GM18951 (cell line): ENCODE measurements around the gene HCFC1R1.

Experiments used
- POLR2A ChIP-seq: IDR thresholded peaks from 4 replicates; pipeline ENCODE4 v1.6.1; 2011; ENCODE audit warnings: mild to moderate bottlenecking; ENCODE audit not compliant: insufficient read length, insufficient read depth; ENCODE audit errors: extremely low read depth
- in situ Hi-C: fragments of 300-500 bp; cut with MboI; formaldehyde crosslinking; loops from one replicate; pipeline ENCODE4 v1.12.0; 2022; ENCODE audit warnings: low sequenced_read_pairs, mixed read lengths, inconsistent platforms; ENCODE audit not compliant: unreplicated experiment

Gene HCFC1R1

DNA sequence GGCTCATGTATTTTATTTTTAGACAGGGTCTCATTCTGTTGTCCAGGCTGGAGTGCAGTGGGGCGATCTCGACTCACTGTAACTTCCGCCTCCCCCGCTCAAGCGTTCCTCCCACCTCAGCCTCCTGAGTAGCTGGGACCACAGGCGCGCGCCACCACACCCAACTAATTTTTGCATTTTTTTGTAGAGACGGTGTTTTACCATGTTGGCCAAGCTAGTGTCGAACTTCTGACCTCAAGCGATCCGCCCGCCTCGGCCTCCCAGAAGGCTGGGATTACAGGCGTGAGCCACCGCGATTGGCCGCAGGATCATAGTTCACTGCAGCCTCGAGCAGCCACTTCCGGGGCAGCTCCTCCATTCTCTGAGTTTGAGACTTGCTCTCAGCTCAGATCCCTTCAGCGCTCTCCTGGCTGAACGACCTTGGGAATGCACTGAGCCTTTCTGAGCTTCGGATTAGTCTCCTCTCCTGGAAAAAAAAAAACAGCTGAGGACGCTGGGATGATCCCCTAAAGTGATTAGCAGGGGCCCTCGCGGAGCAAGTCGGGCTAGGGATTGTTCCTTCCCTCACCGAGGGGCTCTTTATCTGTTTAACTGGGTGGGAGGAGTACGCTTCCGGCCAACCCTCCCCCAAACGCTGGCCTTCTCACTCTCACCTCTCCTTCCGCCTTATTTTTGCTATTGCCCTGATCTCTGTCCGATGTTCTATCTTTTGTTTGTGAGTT is 42.4 kb downstream of the HCFC1R1 start:
- TF ChIP-seq POLR2A: no peak
- in situ Hi-C loops: no loop called here

DNA sequence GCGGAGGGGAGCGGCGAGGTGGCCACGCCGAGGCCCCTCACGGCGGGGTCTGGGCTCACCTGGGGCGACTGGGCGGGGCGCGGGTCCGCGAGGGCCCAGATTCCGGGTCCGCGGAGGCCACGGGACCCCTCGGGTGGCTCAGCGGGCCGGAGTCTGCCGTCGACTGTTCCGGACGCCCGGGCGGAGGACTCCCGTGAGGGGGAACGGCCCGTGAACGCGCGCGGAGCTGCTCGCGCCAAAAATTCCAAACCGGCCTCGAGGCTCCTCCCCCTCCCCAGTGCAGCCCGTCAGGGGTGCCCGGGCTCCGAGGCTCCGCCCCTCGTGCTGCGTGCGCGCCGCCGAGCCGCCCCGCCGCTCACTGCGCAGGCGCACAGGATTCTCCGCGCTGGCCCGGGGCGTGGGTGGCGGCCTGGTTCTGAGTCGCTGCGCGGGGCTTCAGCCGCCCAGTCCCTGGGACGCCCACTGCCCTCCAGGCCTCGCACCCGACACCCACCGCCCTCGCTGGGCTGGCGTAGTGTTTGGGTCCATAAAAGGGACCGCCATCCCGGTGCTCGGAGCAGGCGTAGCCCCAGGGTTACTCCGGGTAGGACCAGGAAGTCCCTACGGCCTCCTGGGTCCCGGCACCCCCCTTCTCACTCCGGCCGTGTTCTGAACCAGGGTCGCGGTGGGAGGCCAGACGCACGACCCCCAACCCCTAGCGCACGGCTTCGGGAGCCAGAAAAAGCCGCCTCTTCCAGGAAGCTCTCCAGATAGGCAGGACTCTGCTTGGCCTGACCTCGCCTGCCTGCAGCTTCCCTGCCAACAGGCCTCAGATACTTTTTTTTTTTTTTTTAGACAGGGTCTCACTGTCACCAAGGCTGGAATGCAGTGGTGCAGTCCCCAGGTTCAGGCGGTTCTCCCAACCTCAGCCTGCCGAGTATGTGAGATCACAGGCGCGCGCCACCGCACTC is 43.2 kb downstream of the HCFC1R1 start, which contains the start of gene PKMYT1:
PKMYT1 (minus strand) TSS at position 220 of the 950 bp plus-strand sequence. CDS start 789 bp downstream, outside the sequence.
- in situ Hi-C loops: no loop called here
- peak; percentile 98 for TF ChIP-seq POLR2A

DNA sequence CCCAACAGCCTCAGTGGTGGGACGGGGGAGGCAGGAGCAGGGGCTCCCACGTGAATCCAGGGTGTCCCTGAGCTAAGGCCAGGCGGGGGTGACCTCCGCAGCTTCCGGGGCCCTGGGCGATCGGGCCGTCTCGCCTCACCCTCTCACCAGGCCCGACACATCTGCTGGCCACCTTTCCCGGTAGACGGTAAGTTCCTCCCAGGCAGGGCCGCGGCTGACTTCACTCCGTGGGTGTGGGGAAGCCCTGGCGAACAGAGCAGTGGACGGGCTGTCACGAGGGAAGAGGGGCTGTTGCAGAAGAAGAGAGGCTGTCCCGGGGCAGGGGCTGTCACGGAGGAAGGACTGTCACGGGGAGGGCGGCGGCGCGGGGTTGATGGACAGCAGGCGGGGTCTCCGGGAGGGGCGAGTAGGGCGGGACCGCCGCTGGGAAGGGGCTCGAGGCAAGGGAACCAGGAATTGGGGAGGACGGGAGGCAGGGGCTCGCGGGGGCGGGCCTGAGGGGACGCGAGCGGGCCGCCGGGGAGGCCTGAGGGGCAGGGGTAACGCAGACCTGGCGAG is 44.0 kb downstream of the HCFC1R1 start:
- in situ Hi-C loops: no loop called here

DNA sequence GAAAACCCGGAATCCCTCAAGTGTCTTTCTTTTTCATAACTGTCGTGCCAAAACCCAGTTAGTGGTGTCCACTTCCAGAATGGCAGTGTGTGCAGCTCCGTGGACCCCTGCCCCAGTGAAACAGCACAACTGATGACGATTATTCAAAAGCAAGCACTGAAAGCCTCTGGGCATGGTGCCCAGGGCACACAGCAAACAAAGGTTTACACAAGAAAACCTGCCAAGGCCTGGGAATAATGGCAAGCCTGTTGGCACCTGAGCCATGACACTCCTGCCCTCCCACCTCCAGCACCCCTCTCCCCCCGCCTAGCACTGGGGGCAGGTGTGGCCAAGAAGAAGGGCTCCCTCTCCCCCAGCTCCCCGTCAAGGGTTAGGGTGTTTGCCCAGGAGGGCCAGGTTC is 46.3 kb downstream of the HCFC1R1 start:
- in situ Hi-C loops: no loop called here
- no peak for TF ChIP-seq POLR2A

More for the DNA sequence above, 44.0 kb downstream of the HCFC1R1 start:
- no peak for TF ChIP-seq POLR2A

DNA sequence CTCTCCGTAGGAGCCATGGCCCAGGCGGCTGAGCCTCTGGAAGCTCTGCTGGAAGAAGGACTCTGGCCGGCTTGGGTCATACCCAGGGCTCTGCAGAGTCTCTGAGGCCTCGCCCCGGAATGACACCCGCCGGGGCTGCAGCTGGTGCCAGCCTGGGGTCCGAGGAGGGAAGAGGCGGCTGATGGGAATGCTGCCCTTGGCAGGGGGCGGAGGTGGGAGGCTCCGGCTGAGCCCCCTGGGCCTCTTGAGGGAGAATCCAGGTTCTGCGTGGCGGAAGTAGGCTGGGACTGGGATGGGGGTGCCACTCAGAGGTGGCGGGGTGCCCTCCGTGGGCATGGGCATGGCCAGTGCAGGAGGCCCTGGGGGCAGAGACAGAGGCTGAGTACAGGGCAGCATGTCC is 47.1 kb downstream of the HCFC1R1 start:
- no peak for TF ChIP-seq POLR2A
- in situ Hi-C loops: no loop called here

DNA sequence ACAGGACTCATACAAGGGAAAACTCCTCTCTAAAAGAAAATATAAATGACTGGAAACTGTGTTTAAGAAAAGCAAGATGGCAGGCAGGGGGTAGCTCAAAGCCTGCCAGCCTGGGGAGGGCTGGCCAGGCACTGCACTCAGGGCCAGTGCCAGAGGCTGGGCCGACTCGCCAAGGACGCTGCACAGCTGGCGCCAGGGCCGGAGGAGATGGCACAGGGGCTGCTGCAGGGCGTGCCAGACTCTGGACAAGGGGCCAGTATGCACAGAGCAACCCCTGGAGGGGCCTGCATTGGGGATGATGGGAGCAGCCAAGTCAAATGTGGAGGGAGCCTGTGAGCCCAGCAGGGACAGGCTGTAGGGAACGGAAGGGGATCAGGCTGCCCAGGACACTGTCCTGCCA is 47.5 kb downstream of the HCFC1R1 start:
- in situ Hi-C loops: no loop called here
- no peak for TF ChIP-seq POLR2A

DNA sequence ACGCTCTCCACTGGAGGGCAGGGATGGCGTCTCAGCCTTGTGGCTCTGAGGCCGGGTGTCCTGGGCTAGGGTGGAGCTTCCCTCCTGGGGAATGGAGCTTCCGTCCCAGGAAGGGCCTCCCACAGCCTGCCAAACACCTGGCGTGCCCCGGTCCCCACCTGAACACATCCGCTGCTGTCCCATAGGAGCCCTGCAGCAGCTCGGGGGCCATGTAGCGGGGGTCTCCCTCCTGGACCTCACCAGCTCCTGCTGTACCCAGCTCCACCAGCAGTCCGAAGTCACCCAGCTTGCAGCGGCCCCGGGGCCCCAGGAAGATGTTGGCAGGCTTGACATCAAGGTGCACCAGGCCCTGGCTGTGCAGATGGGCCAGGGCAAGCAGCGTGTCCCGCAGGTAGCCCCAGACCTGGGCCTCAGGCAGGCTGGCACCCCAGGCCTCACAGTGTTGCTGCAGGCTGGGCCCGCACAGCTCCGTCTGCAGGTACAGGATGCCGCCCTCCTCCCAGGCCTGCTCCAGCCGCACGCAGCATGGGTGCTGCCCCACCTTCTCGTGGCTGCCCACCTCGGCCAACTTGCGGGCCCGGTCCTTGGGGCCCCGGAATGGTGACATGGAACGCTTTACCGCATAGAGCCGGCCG is 48.5 kb downstream of the HCFC1R1 start:
- in situ Hi-C loops: no loop called here
- no peak for TF ChIP-seq POLR2A

DNA sequence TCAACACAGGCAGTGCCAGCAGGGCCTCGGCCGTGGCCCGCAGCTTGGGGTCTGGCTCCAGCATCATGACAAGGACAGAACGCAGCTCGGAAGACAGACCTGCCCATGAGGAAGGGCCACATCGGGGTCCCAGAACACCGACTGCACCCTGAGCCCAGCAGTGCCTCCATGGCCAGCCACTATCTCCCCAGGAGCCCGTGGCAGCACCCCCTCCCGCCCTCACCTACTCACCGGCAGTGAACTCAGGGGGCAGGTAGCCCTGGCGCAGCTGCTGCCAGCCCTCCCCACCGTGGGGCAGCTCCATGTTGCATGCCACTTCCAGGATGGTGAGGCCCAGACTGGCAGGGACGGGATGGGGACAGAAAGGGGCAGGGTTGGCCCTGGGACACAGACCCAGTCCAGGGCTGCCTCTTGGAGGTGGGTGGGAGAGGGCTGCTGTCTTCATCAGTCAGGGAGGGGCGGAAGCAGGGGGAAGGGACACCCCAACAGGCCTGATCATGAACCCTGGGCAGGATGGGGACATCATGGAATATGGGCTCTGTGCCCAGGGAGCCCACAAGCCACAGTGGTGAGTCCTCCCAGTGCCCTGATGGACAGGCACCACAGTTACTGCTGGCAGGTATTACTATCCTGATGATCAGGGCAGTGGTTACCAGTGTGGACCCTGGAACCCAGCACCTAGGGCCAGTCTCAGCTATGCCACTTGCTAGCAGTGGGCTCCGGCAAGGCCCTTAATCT is 49.3 kb downstream of the HCFC1R1 start:
- in situ Hi-C loops: no loop called here
- TF ChIP-seq POLR2A: no peak

DNA sequence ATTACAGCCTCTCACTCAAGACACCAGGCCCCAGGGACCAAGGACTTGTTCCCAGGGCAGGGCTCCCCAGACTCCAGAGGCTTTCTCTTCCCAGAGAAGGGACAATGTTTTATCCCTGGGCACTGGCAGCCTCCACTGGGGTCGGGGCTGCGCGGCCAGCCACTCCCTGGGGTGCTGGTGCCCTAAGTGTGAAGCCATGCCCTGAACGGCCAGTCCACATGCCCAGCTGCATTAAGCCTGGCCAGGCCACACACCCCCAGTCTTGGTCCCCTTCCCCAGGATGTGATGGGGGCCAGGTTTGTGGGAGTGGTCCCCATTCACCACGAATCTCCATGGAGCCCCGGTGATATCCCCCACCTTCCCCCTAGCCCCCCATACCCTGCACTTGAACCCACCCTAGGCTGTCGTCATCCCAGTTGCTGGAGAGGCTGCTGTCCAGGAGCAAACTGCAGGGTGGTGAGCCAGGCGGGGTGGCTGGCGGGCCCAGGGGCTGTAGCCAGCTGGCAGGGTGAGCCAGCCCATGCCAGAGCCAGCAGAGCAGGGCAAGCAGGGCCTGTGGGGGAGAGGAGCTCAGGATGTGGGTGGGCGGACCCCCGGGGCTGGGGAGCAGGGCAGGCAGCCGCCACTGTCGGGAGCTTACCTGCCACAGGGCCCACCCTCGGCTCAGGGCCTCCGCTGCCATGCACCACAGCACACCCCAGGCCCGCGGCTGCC is 50.0 kb downstream of the HCFC1R1 start:
- peak; percentile 7 for TF ChIP-seq POLR2A
- in situ Hi-C loops: no loop called here

DNA sequence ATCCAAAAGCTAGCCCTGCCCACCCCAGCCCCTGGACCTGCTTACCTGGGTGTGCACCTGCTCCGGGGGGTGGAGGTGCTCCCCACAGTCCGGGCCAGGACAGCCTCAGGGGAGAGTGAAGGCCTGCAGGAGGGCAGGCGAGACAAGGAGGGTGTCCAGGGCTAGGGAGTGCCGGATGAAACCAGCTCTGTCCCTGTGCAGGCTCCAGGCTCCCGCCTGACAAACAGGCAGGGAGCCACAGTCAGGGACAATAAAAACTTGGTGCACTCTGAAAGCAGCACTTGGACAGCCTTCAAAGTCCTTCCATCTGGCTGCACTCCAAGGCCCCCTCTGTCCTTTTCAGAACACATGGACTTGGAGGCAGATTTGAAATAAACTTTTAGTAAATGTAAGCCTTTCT is 50.6 kb downstream of the HCFC1R1 start:
- in situ Hi-C loops: no loop called here
- TF ChIP-seq POLR2A: no peak
